ENCODE data around the gene LETM1.
A peak's percentile ranks its signal among the peaks of the same experiment; 100 is the strongest.

Gene LETM1

GRCh38 chr4:1856071-1856942 is at the start of gene LETM1:
LETM1 (minus strand) TSS chr4:1856156; CDS start chr4:1855950, 206 bp downstream.
- peak; percentile 95 for FAIRE-seq
- DNase-seq (ENCODE audit: extremely low spot score, insufficient read length, low read depth): peak; percentile 97

GRCh38 chr4:1904042-1904441 is 48.1 kb upstream of the LETM1 start:
- DNase-seq (ENCODE audit: extremely low spot score, insufficient read length, low read depth) (no peak), FAIRE-seq (no peak)

- FAIRE-seq (no peak), DNase-seq (ENCODE audit: extremely low spot score, insufficient read length, low read depth) (no peak)
Observed at GRCh38 chr4:1903035-1903434, 47.1 kb upstream of the LETM1 start.

- DNase-seq (ENCODE audit: extremely low spot score, insufficient read length, low read depth) (no peak), FAIRE-seq (no peak)
Observed at GRCh38 chr4:1902243-1902642, 46.3 kb upstream of the LETM1 start.

GRCh38 chr4:1901127-1901526 is 45.2 kb upstream of the LETM1 start:
- FAIRE-seq: no peak

GRCh38 chr4:1900624-1901023 is 44.7 kb upstream of the LETM1 start:
- DNase-seq (ENCODE audit: extremely low spot score, insufficient read length, low read depth): no peak

More at GRCh38 chr4:1901127-1901526, 45.2 kb upstream of the LETM1 start:
- no peak for DNase-seq (ENCODE audit: extremely low spot score, insufficient read length, low read depth)

GRCh38 chr4:1900087-1900433 is 44.1 kb upstream of the LETM1 start:
- no peak for FAIRE-seq
- DNase-seq (ENCODE audit: extremely low spot score, insufficient read length, low read depth): no peak

More at GRCh38 chr4:1900624-1901023, 44.7 kb upstream of the LETM1 start:
- FAIRE-seq: no peak

GRCh38 chr4:1899149-1900086 is 43.5 kb upstream of the LETM1 start:
- peak; percentile 88 for FAIRE-seq
- peak; percentile 65 for DNase-seq (ENCODE audit: extremely low spot score, insufficient read length, low read depth)

GRCh38 chr4:1898681-1899080 is 42.7 kb upstream of the LETM1 start:
- no peak for DNase-seq (ENCODE audit: extremely low spot score, insufficient read length, low read depth)
- no peak for FAIRE-seq

GRCh38 chr4:1898007-1898406 is 42.1 kb upstream of the LETM1 start:
- FAIRE-seq (no peak), DNase-seq (ENCODE audit: extremely low spot score, insufficient read length, low read depth) (no peak)

- no peak for FAIRE-seq
- no peak for DNase-seq (ENCODE audit: extremely low spot score, insufficient read length, low read depth)
Observed at GRCh38 chr4:1896658-1896991, 40.7 kb upstream of the LETM1 start.

GRCh38 chr4:1895971-1896657 is 40.2 kb upstream of the LETM1 start:
- no peak for FAIRE-seq
- DNase-seq (ENCODE audit: extremely low spot score, insufficient read length, low read depth): no peak

GRCh38 chr4:1890979-1891570 is 35.1 kb upstream of the LETM1 start:
- DNase-seq (ENCODE audit: extremely low spot score, insufficient read length, low read depth) (no peak), FAIRE-seq (no peak)

GRCh38 chr4:1887052-1887451 is 31.1 kb upstream of the LETM1 start:
- DNase-seq (ENCODE audit: extremely low spot score, insufficient read length, low read depth) (no peak), FAIRE-seq (no peak)

- FAIRE-seq: no peak
- DNase-seq (ENCODE audit: extremely low spot score, insufficient read length, low read depth): no peak
Observed at GRCh38 chr4:1885414-1885813, 29.5 kb upstream of the LETM1 start.

GRCh38 chr4:1883583-1883982 is 27.6 kb upstream of the LETM1 start:
- no peak for FAIRE-seq
- DNase-seq (ENCODE audit: extremely low spot score, insufficient read length, low read depth): no peak

GRCh38 chr4:1882850-1883271 is 26.9 kb upstream of the LETM1 start:
- no peak for FAIRE-seq

GRCh38 chr4:1880332-1880731 is 24.4 kb upstream of the LETM1 start:
- FAIRE-seq (no peak), DNase-seq (ENCODE audit: extremely low spot score, insufficient read length, low read depth) (no peak)

More at GRCh38 chr4:1882850-1883271, 26.9 kb upstream of the LETM1 start:
- DNase-seq (ENCODE audit: extremely low spot score, insufficient read length, low read depth): no peak

GRCh38 chr4:1879485-1879884 is 23.5 kb upstream of the LETM1 start:
- no peak for FAIRE-seq
- DNase-seq (ENCODE audit: extremely low spot score, insufficient read length, low read depth): no peak

GRCh38 chr4:1874201-1874600 is 18.2 kb upstream of the LETM1 start:
- DNase-seq (ENCODE audit: extremely low spot score, insufficient read length, low read depth) (no peak), FAIRE-seq (no peak)

Data from GM18507 (cell line).